GM11168 (cell line): ENCODE data around the gene SYNPO2.
"Not testable (repeated sequence)": the region's sequence is repeated elsewhere in the genome, so short reads cannot be mapped to it uniquely, and the experiment has no call there.

Experiments
- in situ Hi-C: fragments of 300-500 bp; cut with MboI; formaldehyde crosslinking; loops from one replicate; pipeline ENCODE4 v1.12.0; 2022; ENCODE audit warnings: low sequenced_read_pairs; ENCODE audit not compliant: unreplicated experiment

Gene SYNPO2

DNA sequence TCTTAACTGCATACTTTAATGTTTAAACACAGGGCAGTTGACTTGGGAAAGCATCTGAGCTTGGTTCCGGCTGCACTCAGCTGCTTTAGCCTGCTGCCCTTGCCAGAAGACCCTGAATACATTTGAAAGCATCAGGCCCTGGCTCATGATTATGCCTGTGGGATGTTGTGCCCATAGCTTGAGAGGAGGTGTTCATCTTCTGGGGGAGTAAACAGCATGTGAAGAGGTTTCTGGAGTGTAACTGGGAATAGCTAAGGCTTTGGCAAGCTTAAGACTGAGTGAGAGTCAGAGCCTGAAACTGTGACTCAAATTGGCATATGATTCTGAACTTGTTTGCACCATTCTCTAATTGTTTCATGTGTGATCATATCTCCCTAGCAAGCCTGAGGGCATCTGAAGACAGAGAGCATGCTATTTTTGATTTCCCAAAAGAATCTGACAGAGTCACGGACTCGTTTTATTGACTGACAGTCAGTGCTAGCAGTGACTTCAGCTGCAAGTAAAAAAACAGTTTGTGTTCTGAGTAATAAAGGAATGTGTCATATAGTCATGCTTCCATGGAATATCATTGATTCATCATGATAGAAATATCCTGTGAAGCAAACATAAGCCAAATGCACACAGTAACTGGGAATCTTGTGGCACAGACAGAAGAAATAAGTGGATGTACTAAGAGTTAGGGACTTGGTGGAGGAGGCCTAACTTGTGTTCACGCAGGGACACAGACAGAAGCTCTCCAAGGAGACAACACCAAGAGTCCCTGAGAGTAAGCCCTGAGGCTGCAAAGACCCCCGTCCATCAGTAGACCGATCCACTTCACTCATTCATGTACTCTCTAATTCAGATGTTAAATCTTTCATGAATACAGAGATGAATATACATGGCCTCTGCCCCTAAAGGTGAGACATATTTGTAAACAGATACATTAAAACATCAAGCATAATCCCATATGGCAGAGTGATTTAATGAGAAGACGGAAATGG lies 100.7 kb downstream of the SYNPO2 start:
- in situ Hi-C loops = loop anchor here (10.0 to 25.0 kb wide), 2 partner anchors 305 to 498 kb away; no protein-coding TSS in a partner anchor

DNA sequence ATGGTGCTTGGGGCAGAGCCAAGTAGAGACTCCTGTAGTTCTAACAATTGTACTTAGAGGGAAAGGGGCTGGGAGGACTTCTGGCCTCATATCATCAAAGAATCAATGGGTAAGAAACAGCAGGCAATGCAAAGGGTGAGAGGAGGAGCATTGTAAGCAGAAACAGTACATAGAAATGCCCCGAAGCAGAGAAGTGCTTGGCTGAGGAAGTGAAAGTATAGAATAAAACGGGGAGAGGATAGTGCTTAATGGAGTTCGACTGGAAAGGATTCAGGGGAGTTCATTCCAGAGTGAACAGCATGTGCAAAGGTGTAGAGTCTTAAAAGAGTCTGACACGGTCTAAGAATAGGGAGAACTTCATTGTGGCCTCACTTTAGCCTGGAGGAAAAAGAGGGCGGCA lies 103.0 kb downstream of the SYNPO2 start:
- in situ Hi-C loops = loop anchor here (25.0 kb wide), 1 partner anchor 496 kb away; no protein-coding TSS in a partner anchor

- in situ Hi-C loops = loop anchor here (25.0 kb wide), 1 partner anchor 495 kb away; no protein-coding TSS in a partner anchor
Measured at GRCh38 chr4:118992149-118992548, 103.5 kb downstream of the SYNPO2 start.

DNA sequence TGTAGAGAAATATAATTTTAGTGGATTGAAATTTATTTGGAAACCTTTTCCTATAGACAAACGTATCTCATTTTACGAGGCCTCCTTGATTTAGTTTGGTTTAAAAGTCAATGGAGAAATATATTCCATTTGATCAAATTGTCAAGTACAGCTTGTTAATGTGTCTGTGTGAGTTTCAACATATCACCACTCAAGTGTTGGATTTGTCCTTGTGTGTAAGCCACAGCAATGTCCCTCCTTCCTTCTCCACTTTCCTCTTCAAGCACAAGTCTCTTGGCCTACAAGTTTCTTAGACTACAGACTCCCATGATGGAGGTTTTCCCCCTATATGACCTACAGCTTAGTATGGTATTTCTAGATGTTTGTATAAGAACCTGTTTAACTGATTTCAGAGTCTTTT lies 104.7 kb downstream of the SYNPO2 start:
- in situ Hi-C loops = loop anchor here (25.0 kb wide), 1 partner anchor 494 kb away; no protein-coding TSS in a partner anchor

DNA sequence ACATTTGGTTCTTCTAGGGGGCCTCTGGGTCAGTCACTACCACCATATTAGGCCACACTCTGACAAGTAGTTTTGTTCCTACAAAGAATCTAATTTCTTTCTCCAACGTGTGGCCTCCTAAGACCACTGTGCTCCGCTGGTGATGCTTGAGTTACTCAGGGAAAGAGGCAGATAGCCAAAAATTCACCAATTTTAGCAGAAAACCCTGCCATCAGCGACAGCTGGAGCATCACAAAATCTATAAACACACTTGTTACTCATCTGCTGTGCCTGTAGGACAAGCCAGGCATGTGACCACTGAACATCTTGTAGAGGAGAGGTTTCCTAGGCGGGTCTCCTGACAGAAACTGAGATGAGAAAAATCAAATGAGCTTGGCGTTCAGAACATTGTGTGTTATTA lies 105.4 kb downstream of the SYNPO2 start:
- in situ Hi-C loops = loop anchor here (25.0 kb wide), 1 partner anchor 493 kb away; no protein-coding TSS in a partner anchor

DNA sequence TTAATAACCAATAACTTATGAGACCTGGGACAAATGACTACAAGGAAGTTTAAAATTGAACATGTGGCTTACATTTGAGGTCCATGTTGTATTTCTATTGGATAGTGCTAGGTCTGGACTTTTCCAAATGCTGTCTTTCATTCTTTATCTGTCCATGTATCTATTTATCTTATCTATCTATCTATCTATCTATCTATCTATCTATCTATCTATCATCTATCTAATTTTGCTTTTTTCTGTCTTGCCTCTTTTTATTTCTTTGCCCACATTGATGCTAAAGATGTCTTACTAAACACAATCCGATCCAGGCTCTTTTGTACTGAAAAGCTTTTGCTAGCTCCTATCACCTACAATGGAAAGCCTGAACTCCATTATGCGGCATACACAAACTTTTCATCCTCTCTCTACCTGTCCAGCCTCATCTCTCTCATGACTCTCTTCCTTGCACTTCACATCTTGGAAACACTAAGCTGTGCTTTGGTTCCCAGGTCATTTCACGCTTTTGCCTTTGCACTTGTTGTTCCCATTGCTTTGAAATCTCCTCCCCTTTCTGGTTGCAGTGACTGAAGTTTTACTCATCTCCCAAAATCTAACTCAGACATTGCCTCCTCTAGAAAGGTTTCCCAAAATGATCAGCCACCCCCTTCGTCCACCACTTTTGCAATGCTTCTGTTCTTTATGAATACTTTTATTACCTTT lies 107.2 kb downstream of the SYNPO2 start:
- in situ Hi-C loops = loop anchor here (25.0 kb wide), 1 partner anchor 491 kb away; no protein-coding TSS in a partner anchor

- in situ Hi-C loops = loop anchor here (25.0 kb wide), 1 partner anchor 490 kb away; no protein-coding TSS in a partner anchor
Measured at GRCh38 chr4:118997601-118998000, 108.9 kb downstream of the SYNPO2 start.

DNA sequence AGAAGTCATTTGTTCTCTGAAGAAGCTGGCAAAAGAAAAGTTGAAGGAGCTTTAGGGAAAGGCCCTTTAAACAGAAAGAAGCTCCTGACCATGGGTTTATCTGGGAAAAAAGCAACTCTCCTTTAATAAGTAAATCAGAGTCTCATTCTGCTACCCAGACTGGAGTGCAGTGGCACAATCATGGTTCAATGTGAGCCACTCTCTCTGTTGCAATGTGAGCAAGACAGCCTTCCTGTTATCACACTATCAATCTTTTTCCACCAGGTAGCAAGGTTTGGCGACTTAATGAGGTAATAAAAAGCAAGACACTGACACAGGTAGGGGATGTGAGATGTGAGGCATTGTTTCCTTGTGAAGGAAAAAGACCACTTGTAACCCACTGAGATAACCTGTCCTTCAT lies 111.3 kb downstream of the SYNPO2 start:
- in situ Hi-C loops = loop anchor here (25.0 kb wide), 1 partner anchor 487 kb away; no protein-coding TSS in a partner anchor

DNA sequence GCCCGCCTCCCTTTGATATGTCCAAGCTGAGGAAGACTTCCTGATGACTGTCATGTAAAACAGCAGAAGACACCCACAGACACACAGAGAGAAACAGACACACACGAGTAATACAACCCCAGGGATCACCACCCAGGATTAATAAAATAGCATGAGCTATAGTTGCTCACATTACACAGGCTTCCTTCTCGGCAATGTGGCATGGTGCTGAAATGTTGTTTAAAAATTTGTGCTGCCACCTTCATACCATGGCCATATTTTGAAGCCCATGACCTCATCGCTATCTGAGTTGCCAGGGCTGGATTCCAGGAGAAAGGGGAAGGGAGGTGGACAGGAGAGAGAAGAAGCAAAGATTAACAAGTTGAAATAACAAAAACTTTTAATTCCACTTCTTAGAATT lies 111.7 kb downstream of the SYNPO2 start:
- in situ Hi-C loops = no loop called here

GRCh38 chr4:119002476-119002875 lies 113.8 kb downstream of the SYNPO2 start:
- in situ Hi-C loops = no loop called here

- in situ Hi-C loops = not testable (repeated sequence)
Measured at GRCh38 chr4:119003001-119003400, 114.3 kb downstream of the SYNPO2 start.

DNA sequence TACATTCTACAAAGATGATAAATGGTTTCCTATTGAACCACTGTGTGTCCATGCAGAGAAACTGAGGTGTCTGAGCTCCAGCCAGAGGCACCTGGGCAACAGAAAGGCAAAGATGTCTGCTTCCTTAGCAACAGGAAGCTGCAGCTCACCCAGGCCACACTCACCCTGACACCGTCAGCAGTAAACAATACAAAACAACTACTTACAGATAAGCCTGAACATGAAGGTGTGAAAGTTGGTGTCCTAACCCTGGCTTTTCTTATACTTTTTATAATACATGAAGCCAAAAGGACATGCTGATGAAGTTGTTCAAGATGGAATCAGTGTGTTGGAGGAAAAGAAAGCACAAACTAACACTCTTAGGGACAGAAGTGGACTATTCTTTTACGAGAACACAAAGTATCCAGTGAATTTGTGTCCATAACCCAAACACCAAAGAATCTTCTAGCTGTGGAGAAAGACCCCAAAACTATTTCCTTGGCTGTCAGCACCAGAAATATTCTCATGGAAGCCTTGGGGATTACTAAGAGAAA lies 117.3 kb downstream of the SYNPO2 start:
- in situ Hi-C loops = no loop called here

DNA sequence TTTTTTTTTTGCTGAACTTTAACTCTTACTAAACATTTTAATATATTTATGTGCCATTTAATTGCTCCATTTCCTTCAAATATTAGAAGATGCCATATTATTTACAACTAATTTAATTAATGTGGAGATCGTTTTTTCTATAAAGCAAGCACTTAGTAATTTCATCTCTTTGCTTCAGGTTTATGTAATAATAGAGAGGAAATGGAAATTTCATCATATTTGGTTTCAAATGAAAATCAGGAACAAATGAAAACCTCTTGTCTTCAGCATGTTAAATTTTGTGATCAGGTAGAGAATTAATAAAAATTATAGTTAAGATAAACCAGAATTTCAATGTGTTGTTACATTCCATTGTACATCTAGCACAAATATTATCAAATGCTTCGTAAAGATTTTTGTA lies 120.1 kb downstream of the SYNPO2 start:
- in situ Hi-C loops = no loop called here

DNA sequence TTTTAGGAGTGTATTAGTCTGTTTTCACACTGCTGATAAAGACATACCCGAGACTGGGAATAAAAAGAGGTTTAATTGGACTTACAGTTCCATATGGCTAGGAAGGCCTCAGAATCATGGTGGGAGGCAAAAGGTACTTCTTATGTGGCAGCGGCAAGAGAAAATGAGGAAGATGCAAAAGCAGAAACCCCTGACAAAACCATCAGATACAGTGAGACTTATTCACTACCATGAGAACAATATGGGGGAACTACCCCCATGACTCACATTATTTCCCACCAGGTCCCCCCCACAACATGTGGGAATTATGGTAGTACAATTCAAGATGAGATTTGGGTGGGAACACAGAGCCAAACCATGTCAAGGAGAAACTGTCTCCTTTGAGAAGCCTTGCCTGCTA lies 121.6 kb downstream of the SYNPO2 start:
- in situ Hi-C loops = not testable (repeated sequence)

DNA sequence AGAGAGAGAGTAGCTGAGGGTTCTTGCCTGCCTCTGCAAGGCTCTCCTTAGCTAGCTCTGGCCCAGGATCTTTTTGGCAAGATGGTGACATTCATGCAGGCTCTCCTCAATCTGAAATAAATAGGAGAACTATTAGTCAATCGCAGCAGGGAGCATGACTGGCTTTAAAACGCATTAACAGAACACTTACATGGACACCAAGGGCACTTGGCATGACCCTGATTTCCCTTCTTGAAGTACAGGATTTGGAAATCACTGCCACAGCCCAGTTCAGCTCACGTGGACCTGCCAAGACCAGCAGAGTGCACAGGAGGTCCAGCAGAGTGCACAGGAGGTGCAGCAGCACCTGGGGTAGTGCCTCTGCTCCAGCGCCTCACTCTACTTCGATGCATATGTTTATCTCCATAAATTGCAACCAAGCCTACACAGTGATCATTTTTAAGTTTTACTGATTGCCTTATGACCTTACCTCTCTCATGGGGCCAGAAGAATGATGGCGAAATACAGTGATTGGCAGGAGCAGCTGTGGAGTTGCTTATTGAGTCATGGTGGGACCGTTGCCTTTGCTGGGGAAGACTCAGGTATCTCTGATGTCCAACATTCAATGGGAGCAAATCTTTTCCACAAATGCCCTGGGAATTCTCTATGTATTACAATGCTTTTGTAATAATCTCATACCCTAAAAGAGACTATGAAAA lies 122.4 kb downstream of the SYNPO2 start:
- in situ Hi-C loops = no loop called here

DNA sequence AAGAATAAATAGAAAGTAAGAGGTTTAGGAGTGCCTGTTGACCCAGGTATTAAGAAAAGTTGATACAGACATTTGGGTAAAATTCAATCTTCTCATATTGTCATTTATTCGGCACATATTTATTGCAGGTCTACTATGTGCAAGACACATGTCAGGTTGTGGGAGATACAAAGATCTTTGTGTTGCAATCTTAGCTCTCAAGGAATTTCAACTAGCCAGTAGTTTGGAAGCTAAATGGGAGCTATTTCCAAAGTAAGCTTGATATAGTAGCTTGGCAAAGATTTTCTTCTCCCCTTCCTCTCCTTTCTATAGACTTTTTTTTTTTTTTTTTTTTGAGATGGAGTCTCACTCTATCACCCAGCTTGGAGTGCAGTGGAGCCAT lies 122.9 kb downstream of the SYNPO2 start:
- in situ Hi-C loops = no loop called here

DNA sequence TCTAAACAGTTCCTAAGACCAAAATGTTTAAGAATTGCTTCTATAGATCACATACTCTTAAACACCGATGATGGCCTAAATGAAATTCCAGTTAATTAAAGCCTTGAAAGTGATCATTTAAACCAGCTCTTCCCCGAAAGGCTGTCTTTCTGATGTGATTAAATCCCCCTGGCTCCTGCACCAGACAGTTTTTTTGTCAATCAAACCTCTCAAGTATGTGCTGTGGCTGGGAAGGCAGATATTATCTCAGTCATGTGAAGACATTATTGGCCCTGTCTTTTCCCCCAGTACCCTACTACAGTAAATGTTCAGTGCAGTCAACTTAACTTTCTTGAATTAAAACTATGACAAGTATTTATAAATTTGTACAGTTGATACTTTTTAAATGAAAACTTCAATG lies 126.0 kb downstream of the SYNPO2 start:
- in situ Hi-C loops = no loop called here

DNA sequence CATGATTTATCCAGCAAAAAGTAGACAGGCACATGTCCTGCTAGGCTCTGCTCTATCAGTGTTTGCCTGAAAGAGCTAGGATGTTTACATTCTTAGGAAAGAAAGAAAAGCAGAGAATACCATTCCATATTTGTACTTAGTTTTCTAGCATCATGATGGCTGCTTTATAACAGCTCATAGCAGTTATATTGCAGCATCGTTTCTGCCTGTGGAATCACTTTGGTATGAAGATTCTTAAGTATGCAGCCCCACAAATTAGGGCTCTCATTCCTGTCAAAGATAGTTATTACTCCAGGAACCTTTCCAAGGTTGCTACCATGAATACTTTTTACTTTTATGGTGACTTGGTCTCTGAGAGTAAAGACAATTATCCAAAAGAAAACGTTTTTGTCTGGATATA lies 128.0 kb downstream of the SYNPO2 start:
- in situ Hi-C loops = no loop called here

- in situ Hi-C loops = no loop called here
Measured at GRCh38 chr4:119017636-119018035, 129.0 kb downstream of the SYNPO2 start.

DNA sequence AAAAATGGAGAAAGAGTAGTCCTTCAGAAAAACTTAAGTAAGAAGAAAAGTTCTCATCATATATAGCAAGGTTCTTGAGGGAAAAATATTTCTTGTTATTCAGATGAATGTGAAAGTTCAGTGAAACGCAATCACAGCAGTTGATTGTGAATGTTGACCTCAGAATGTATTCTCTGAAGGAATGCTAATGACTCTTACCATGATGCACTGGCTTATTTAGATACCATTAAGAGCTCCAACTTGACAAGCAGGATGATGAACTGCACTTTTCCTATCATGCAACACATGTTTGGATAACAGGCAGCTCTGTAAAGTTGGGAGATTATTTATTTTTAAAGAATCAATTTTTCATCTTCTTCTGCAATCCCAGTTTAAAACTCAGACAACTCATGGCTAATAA lies 131.5 kb downstream of the SYNPO2 start:
- in situ Hi-C loops = no loop called here
